ENCODE measurements around the gene LCE7A. TPM values are rescaled to one million over a fixed set of nuclear protein-coding genes. Genes with fewer than 3 reads are reported as not detected.

Gene LCE7A
- total RNA-seq, 6 experiments from 2014 or later: not detected

DNA sequence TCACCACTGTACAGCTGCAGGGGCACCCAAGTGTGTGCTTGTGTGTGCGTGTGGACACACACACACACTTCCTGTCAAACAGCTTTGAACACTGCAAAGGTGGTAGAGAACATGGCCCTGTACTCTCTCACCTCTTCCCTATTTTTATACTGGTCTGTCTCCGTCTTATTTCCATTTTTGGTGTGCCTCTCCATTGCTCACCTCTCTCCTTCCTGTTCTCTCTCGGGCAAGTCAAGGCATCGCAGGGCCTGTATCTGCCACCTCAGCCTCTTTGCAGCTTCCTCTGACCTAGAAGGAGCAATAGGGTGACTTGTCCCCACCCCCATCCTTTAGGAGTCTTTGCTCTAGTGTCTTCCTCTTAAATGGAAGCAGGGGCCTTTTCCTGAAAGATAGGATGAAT, 20.5 kb downstream of the LCE7A start:
- 68% methylated on average over 3 of the region's 4 CpGs for WGBS (ENCODE audit: insufficient coverage, low coverage, low lambda C conversion rate, missing lambda C conversion rate)
- no peaks in the 10 kb centered on the region for H3K27me3 ChIP-seq
- no peak overlapping the region for H3K4me3 ChIP-seq
- TF ChIP-seq POLR2A (IDR thresholded peaks at IDR 0.05): no peak
- TF ChIP-seq, protein P1, sequence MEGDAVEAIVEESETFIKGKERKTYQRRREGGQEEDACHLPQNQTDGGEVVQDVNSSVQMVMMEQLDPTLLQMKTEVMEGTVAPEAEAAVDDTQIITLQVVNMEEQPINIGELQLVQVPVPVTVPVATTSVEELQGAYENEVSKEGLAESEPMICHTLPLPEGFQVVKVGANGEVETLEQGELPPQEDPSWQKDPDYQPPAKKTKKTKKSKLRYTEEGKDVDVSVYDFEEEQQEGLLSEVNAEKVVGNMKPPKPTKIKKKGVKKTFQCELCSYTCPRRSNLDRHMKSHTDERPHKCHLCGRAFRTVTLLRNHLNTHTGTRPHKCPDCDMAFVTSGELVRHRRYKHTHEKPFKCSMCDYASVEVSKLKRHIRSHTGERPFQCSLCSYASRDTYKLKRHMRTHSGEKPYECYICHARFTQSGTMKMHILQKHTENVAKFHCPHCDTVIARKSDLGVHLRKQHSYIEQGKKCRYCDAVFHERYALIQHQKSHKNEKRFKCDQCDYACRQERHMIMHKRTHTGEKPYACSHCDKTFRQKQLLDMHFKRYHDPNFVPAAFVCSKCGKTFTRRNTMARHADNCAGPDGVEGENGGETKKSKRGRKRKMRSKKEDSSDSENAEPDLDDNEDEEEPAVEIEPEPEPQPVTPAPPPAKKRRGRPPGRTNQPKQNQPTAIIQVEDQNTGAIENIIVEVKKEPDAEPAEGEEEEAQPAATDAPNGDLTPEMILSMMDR (IDR thresholded peaks at IDR 0.05): no peak
- intact Hi-C loops (cut with DNase I): no loop called here
- ATAC-seq (peak in 3 of 4 donors; percentile 6 to 15 (median 8)), DNase-seq (no peak)
- H3K36me3 ChIP-seq: no peaks in the 10 kb centered on the region
- no peaks in the 10 kb centered on the region for H3K9me3 ChIP-seq
- H3K27ac ChIP-seq: peak overlapping the region in 2 of 3 donors; percentile 13 to 56
- H3K4me1 ChIP-seq: peaks cover 0 to 34% (median 14%) of the 10 kb centered on the region in 4 donors

DNA sequence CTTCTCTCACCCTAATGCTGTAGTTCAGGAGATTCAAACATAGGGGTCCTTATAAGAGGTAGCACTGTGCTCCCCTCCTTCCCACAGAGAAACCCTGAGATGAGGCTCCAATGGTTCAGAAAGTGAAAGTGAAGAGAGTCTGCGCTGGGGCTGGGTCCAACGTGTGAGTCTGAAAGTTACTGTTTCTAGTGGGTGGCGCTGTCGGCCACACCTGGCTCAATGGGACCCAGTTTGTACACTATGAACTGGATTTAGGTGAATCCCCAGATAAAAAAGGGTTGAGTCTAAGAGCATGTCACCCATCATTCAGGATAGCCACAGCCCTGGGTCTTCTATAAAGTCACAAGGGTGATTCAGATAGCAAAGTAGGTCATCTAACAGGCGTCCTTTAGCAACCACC, 21.1 kb downstream of the LCE7A start:
- ATAC-seq: peak; percentile 35 to 68 (median 49)

DNA sequence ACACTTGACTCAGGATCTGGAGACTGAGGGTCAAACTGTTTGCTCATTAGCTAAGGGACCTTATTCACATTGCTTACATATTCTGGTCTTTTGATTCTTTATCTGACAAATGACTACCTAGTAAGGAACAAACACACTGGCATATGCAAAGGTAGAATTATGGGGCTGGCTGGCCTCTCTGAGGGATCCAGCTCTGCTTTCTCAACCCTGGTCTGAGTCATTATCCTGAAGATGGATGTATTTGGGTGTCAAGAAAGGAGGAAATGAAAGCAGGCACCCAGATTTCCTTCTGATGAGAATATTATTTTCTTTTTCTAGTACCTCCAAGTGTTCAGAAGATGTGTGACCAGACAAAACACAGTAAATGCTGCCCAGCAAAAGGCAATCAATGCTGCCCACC, 24.3 kb downstream of the LCE7A start:
- no peaks in the 10 kb centered on the region for H3K9me3 ChIP-seq
- H3K4me1 ChIP-seq: peaks cover 0 to 34% (median 14%) of the 10 kb centered on the region in 4 donors
- ATAC-seq (no peak), DNase-seq (no peak)
- intact Hi-C loops (cut with DNase I): no loop called here
- TF ChIP-seq, protein P1 (IDR thresholded peaks at IDR 0.05): no peak
- TF ChIP-seq POLR2A (IDR thresholded peaks at IDR 0.05): no peak
- no peak overlapping the region for H3K27ac ChIP-seq
- H3K27me3 ChIP-seq: no peaks in the 10 kb centered on the region
- H3K36me3 ChIP-seq: no peaks in the 10 kb centered on the region
- H3K4me3 ChIP-seq: no peak overlapping the region

More for the DNA sequence above, 21.1 kb downstream of the LCE7A start:
- Histone ChIP-seq H3K9me3 (no peaks in the 10 kb centered on the region), H3K4me3 (no peak overlapping the region), H3K27ac (peak overlapping the region in 1 of 3 donors; percentile 56), H3K4me1 (peaks cover 0 to 40% (median 14%) of the 10 kb centered on the region in 4 donors), H3K36me3 (no peaks in the 10 kb centered on the region), H3K27me3 (no peaks in the 10 kb centered on the region)
- DNase-seq: no peak
- intact Hi-C loops (cut with DNase I): no loop called here
- 49% methylated on average over 5 of the region's 5 CpGs for WGBS (ENCODE audit: insufficient coverage, low coverage, low lambda C conversion rate, missing lambda C conversion rate)
- TF ChIP-seq, protein P1 (IDR thresholded peaks at IDR 0.05): no peak
- no peak for TF ChIP-seq POLR2A (IDR thresholded peaks at IDR 0.05)

DNA sequence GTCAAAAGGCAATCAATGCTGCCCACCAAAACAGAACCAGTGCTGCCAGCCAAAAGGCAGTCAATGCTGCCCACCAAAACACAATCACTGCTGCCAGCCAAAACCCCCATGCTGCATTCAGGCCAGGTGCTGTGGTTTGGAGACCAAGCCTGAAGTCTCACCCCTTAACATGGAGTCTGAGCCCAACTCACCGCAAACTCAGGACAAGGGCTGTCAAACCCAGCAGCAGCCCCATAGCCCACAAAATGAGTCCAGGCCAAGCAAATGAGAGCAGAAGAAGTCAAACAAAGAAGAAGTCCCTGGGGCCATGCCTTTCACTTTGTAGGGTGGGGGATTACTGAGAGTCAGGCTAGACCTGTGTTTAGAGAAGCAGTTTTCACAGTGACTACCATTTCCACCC, 24.7 kb downstream of the LCE7A start:
- no CpG with 5 or more reads among the region's 1 CpG for WGBS (ENCODE audit: insufficient coverage, low coverage, low lambda C conversion rate, missing lambda C conversion rate)
- Histone ChIP-seq H3K4me3 (no peak overlapping the region), H3K27me3 (no peaks in the 10 kb centered on the region), H3K4me1 (peaks cover 0 to 29% (median 12%) of the 10 kb centered on the region in 4 donors), H3K36me3 (no peaks in the 10 kb centered on the region), H3K9me3 (no peaks in the 10 kb centered on the region), H3K27ac (no peak overlapping the region)
- TF ChIP-seq, protein P1 (IDR thresholded peaks at IDR 0.05): no peak
- TF ChIP-seq POLR2A (IDR thresholded peaks at IDR 0.05): no peak
- no peak for DNase-seq
- ATAC-seq: no peak
- intact Hi-C loops (cut with DNase I): no loop called here

All from right lobe of liver (tissue), 6 donors.